Renal cortex interstitium (tissue), 11 donors: ENCODE results near the gene ZNF213. TPM values are rescaled to one million over a fixed set of nuclear protein-coding genes. Genes with fewer than 3 reads are reported as not detected.
"Not testable (repeated sequence)": the region's sequence is repeated elsewhere in the genome, so short reads cannot be mapped to it uniquely, and the experiment has no call there.

Experiments
- DNase-seq, 11 donors: peaks; one replicate each; pipeline ENCODE4 v3.0.0-alpha.2; 2013; ENCODE audit warnings: low read depth in 9 of 11, low spot score in 4 of 11; ENCODE audit errors: extremely low read depth in 1 of 11
- polyA plus RNA-seq, 3 donors: library from polyadenylated mRNA; unstranded; fragments of 120-200 nt; gene quantifications; one replicate each; pipeline ENCODE4 v1.2.1, GENCODE V29; 2013; ENCODE audit not compliant: insufficient read length in 3 of 3

Gene ZNF213
- polyA plus RNA-seq, 3 donors = 8.6 to 17.5 (median 13.3) TPM

- DNase-seq = no peak
These were observed 14.4 kb upstream of the ZNF213 start for GRCh38 chr16:3120435-3120834.

- no peak for DNase-seq
These were observed 12.9 kb upstream of the ZNF213 start for GRCh38 chr16:3121851-3122467.

GRCh38 chr16:3122926-3123570, 11.8 kb upstream of the ZNF213 start:
- DNase-seq = no peak

GRCh38 chr16:3123986-3124886, 10.6 kb upstream of the ZNF213 start:
- DNase-seq = peak; percentile 90 to 97 (median 95)

GRCh38 chr16:3127745-3128144, 7.1 kb upstream of the ZNF213 start:
- DNase-seq = no peak

- DNase-seq = peak in 7 of 11 donors; percentile 69 to 86 (median 77)
These were observed 5.4 kb upstream of the ZNF213 start for GRCh38 chr16:3129137-3130131.

- DNase-seq = peak in 1 of 11 donors; percentile 24
These were observed 3.0 kb upstream of the ZNF213 start for GRCh38 chr16:3131755-3132377.

GRCh38 chr16:3133844-3134243, 985 bp upstream of the ZNF213 start:
- no peak for DNase-seq

GRCh38 chr16:3135126-3135715, 392 bp downstream of the ZNF213 start:
- no peak for DNase-seq

- no peak for DNase-seq
These were observed 2.4 kb downstream of the ZNF213 start for GRCh38 chr16:3137267-3137666.

GRCh38 chr16:3138342-3138741, 3.5 kb downstream of the ZNF213 start:
- DNase-seq = no peak

- no peak for DNase-seq
These were observed 4.1 kb downstream of the ZNF213 start for GRCh38 chr16:3138823-3139426.

- not testable (repeated sequence) for DNase-seq
These were observed 4.7 kb downstream of the ZNF213 start for GRCh38 chr16:3139561-3139960.

- no peak for DNase-seq
These were observed 6.0 kb downstream of the ZNF213 start for GRCh38 chr16:3140603-3141427.

- no peak for DNase-seq
These were observed 7.0 kb downstream of the ZNF213 start for GRCh38 chr16:3141781-3142311.

GRCh38 chr16:3142327-3142726, 7.5 kb downstream of the ZNF213 start:
- no peak for DNase-seq

- DNase-seq = no peak
These were observed 7.9 kb downstream of the ZNF213 start for GRCh38 chr16:3142770-3143169.
